IPS-18a (cell line): ENCODE measurements around the gene ZNF100.
"Not testable (repeated sequence)": the region's sequence is repeated elsewhere in the genome, so short reads cannot be mapped to it uniquely, and the experiment has no call there.

Experiments used
- H3K27ac ChIP-seq: one replicate; pipeline ENCODE4 v1.5.1; 2013; ENCODE audit warnings: low read length
- H3K27me3 ChIP-seq: one replicate; pipeline ENCODE4 v1.6.1; 2013; ENCODE audit warnings: mild to moderate bottlenecking, low read length; ENCODE audit not compliant: control insufficient read depth, insufficient read depth
- H3K36me3 ChIP-seq: one replicate; pipeline ENCODE4 v1.6.1; 2013; ENCODE audit warnings: low read depth, low read length; ENCODE audit not compliant: control insufficient read depth
- H3K4me1 ChIP-seq: one replicate; pipeline ENCODE4 v1.6.1; 2013; ENCODE audit warnings: low read depth, low read length; ENCODE audit not compliant: control insufficient read depth
- H3K4me3 ChIP-seq: one replicate; pipeline ENCODE4 v1.5.1; 2013; ENCODE audit warnings: low read length
- H3K9ac ChIP-seq: one replicate; pipeline ENCODE4 v1.6.1; 2013; ENCODE audit warnings: mild to moderate bottlenecking, low read length, moderate library complexity
- H3K9me3 ChIP-seq: one replicate; pipeline ENCODE4 v1.6.1; 2013; ENCODE audit warnings: low read depth, low read length; ENCODE audit not compliant: control insufficient read depth

ZNF100 gene

GRCh38 chr19:21750586-21751128 is 16.7 kb downstream of the ZNF100 start:
- H3K27ac ChIP-seq: no peak overlapping the region
- H3K9me3 ChIP-seq: no peaks in the 10 kb centered on the region
- H3K36me3 ChIP-seq: peaks cover 14% of the 10 kb centered on the region

GRCh38 chr19:21749090-21749489 is 18.3 kb downstream of the ZNF100 start:
- Histone ChIP-seq H3K27ac (no peak overlapping the region), H3K4me1 (no peaks in the 10 kb centered on the region), H3K4me3 (no peak overlapping the region), H3K27me3 (no peaks in the 10 kb centered on the region), H3K9ac (no peak overlapping the region), H3K9me3 (no peaks in the 10 kb centered on the region), H3K36me3 (peaks cover 14% of the 10 kb centered on the region)

More at GRCh38 chr19:21750586-21751128, 16.7 kb downstream of the ZNF100 start:
- Histone ChIP-seq H3K4me3 (no peak overlapping the region), H3K27me3 (no peaks in the 10 kb centered on the region), H3K9ac (no peak overlapping the region), H3K4me1 (no peaks in the 10 kb centered on the region)

DNA sequence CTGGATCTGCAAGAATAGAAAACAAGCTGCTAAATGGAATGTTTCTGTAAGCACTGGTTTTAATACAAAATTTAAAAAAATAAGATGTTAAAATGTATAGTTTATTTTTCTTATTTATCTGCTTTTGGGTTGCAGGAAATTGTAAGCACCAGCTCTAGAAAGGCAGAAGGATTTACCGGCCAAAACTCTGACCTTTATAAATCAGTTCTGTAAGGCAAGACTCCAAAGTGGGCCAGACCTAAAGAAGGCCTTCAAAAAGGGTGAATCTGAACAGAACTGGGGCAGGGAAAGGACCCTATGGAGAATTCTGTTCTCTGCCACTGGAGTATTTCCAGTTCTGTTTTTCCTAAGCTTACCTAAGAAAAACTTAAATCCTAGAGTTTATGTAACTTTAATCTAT is 19.3 kb downstream of the ZNF100 start:
- peaks cover 18% of the 10 kb centered on the region for H3K36me3 ChIP-seq

DNA sequence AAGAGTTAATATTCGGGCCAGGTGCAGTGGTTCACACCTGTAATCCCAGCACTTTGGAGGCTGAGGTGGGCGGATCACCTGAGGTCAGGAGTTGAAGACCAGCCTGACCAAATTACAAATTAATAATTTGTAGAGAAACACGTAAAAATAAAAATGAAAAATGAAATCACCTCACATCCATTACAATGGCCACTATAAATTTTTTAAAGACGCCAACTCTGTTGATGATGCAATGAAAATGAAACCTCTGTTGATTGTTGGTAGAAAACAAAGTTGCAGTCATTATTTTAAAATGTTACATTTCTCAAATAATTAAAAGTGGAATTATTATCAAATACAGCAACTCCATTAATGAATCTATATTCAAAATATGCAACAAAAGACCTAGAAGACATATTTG is 26.8 kb downstream of the ZNF100 start:
- Histone ChIP-seq H3K27ac (no peak overlapping the region), H3K27me3 (no peaks in the 10 kb centered on the region), H3K4me3 (no peak overlapping the region), H3K36me3 (peaks cover 24% of the 10 kb centered on the region), H3K9ac (no peak overlapping the region), H3K4me1 (no peaks in the 10 kb centered on the region), H3K9me3 (peaks cover 7% of the 10 kb centered on the region)

More for the DNA sequence above, 19.3 kb downstream of the ZNF100 start:
- no peaks in the 10 kb centered on the region for H3K4me1 ChIP-seq
- no peaks in the 10 kb centered on the region for H3K27me3 ChIP-seq
- no peaks in the 10 kb centered on the region for H3K9me3 ChIP-seq
- H3K4me3 ChIP-seq: no peak overlapping the region
- H3K9ac ChIP-seq: no peak overlapping the region
- H3K27ac ChIP-seq: no peak overlapping the region

- not testable (repeated sequence) for H3K4me3 ChIP-seq, H3K9ac ChIP-seq, H3K27ac ChIP-seq, H3K4me1 ChIP-seq, H3K27me3 ChIP-seq
- Histone ChIP-seq H3K9me3 (peaks cover 47% of the 10 kb centered on the region), H3K36me3 (peaks cover 15% of the 10 kb centered on the region)
Observed at GRCh38 chr19:21726942-21727747, 40.2 kb downstream of the ZNF100 start.

- Histone ChIP-seq H3K9ac (no peak overlapping the region), H3K36me3 (no peaks in the 10 kb centered on the region), H3K4me1 (no peaks in the 10 kb centered on the region), H3K9me3 (peaks cover 21% of the 10 kb centered on the region), H3K27ac (no peak overlapping the region), H3K27me3 (no peaks in the 10 kb centered on the region), H3K4me3 (no peak overlapping the region)
Observed at GRCh38 chr19:21713761-21714160, 53.6 kb downstream of the ZNF100 start.

GRCh38 chr19:21709464-21709863 is 57.9 kb downstream of the ZNF100 start:
- H3K4me3 ChIP-seq: no peak overlapping the region
- H3K27ac ChIP-seq: no peak overlapping the region
- peaks cover 18% of the 10 kb centered on the region for H3K9me3 ChIP-seq
- H3K4me1 ChIP-seq: peaks cover 6% of the 10 kb centered on the region
- no peaks in the 10 kb centered on the region for H3K27me3 ChIP-seq
- H3K36me3 ChIP-seq: no peaks in the 10 kb centered on the region
- no peak overlapping the region for H3K9ac ChIP-seq

DNA sequence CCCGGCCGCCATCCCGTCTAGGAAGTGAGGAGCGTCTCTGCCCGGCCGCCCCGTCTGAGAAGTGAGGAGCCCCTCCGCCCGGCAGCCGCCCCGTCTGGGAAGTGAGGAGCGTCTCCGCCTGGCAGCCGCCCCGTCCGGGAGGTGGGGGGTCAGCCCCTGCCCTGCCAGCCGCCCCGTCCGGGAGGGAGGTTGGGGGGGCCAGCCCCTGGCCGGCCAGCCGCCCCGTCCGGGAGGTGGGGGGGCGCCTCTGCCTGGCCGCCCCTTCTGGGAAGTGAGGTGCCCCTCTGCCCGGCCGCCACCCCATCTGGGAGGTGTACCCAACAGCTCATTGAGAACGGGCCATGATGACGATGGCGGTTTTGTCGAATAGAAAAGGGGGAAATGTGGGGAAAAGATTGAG is 59.5 kb downstream of the ZNF100 start:
- peaks cover 11% of the 10 kb centered on the region for H3K9me3 ChIP-seq
- H3K4me1 ChIP-seq, H3K27me3 ChIP-seq, H3K27ac ChIP-seq, H3K9ac ChIP-seq, H3K4me3 ChIP-seq, H3K36me3 ChIP-seq: not testable (repeated sequence)

GRCh38 chr19:21707065-21707464 is 60.3 kb downstream of the ZNF100 start:
- H3K9me3 ChIP-seq: peaks cover 10% of the 10 kb centered on the region
- H3K36me3 ChIP-seq: no peaks in the 10 kb centered on the region
- H3K27me3 ChIP-seq: no peaks in the 10 kb centered on the region
- H3K4me3 ChIP-seq: no peak overlapping the region
- no peak overlapping the region for H3K9ac ChIP-seq
- no peak overlapping the region for H3K27ac ChIP-seq
- H3K4me1 ChIP-seq: peaks cover 7% of the 10 kb centered on the region

DNA sequence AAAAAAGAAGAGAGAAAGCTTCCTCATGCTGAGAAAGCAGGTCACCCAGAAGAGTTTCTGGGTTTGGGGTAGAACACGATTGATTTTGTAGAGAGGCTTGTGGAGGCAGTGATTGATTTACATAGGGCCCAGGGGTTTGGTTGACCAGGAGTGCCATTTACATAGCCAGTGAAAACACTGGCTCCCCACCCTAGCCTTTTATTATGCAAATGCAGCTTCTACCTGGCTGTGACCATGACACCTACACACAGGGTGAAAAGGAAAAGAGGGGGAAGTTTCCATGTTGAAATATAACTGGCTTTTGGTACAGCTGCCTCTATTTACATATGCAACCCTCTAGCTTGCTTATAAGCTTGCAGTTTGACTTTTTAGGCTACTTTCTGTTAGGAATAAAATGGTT is 62.0 kb downstream of the ZNF100 start:
- Histone ChIP-seq H3K27me3 (no peaks in the 10 kb centered on the region), H3K9me3 (peaks cover 11% of the 10 kb centered on the region), H3K9ac (peak overlapping the region; percentile 48), H3K4me3 (peak overlapping the region; percentile 42), H3K27ac (peak overlapping the region; percentile 78), H3K36me3 (no peaks in the 10 kb centered on the region), H3K4me1 (peaks cover 7% of the 10 kb centered on the region)

DNA sequence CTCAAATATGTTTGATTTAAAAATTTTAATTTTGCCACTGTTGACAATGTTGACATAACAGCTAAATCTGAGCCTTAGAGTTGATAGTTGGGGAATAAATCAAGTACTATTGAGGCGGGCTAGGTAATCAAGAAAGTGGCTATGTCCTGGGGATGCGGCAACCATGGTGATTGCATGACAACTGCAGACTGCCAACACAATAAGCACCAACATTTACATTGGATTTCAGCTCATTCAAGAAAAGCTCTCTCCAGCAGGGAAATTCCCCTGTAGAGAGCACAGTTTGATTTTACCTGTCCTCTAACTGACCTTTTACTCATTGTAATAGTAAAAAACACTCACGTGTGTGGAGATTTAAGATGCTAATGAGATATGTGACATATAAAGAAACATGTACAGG is 63.1 kb downstream of the ZNF100 start:
- H3K27me3 ChIP-seq: no peaks in the 10 kb centered on the region
- peaks cover 11% of the 10 kb centered on the region for H3K9me3 ChIP-seq
- H3K4me3 ChIP-seq: peak overlapping the region; percentile 5
- H3K27ac ChIP-seq: peak overlapping the region; percentile 78
- H3K9ac ChIP-seq: peak overlapping the region; percentile 48
- no peaks in the 10 kb centered on the region for H3K36me3 ChIP-seq
- peaks cover 7% of the 10 kb centered on the region for H3K4me1 ChIP-seq

DNA sequence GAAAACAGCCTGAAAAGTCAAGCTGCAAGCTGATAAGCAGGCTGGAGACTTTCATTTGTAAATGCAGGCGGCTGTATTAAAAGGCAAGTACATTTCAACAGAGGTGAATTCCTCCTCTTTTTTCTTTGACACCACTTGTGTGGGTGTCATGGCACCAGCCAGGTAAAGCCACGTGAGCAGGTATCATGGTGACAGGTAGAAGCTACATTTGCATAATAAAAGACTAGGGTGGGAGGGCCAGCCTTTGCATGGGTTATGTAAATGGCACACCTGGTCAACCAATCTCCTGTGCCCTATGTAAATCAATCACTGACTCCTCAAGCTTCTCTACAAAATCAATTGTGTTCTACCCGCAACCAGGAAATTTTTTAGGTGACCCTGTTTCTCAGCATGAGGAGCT is 68.2 kb downstream of the ZNF100 start:
- Histone ChIP-seq H3K27ac (no peak overlapping the region), H3K9ac (no peak overlapping the region)

More for the DNA sequence above, 68.2 kb downstream of the ZNF100 start:
- Histone ChIP-seq H3K4me3 (no peak overlapping the region), H3K4me1 (no peaks in the 10 kb centered on the region), H3K9me3 (peaks cover 7% of the 10 kb centered on the region), H3K36me3 (no peaks in the 10 kb centered on the region), H3K27me3 (no peaks in the 10 kb centered on the region)
